ENCODE data around the gene RPL13.

GRCh38 chr16:89519881-89520280 lies 40.6 kb upstream of the RPL13 start:
- TF ChIP-seq GABPA (IDR thresholded peaks at IDR 0.05; ENCODE audit: borderline replicate concordance, insufficient read depth, low read length): no peak
- no peak for TF ChIP-seq CHD2 (IDR thresholded peaks at IDR 0.05; ENCODE audit: low read length)
- no peak for TF ChIP-seq CTCF (IDR thresholded peaks at IDR 0.05; ENCODE audit: control extremely low read depth in 1 of 3, insufficient read depth in 1 of 3, low read depth in 1 of 3, low read length in 3 of 3)
- no peak for TF ChIP-seq CHD1 (IDR thresholded peaks at IDR 0.05; ENCODE audit: low read depth, low read length)
- TF ChIP-seq YY1 (IDR thresholded peaks at IDR 0.05; ENCODE audit: low read depth, low read length): no peak
- TF ChIP-seq GTF2F1 (IDR thresholded peaks at IDR 0.05; ENCODE audit: borderline replicate concordance, low read depth, low read length): no peak
- TF ChIP-seq RFX5 (IDR thresholded peaks at IDR 0.05; ENCODE audit: borderline replicate concordance, low read depth, low read length): no peak
- TF ChIP-seq CEBPB (IDR thresholded peaks at IDR 0.05; ENCODE audit: low read depth, low read length): no peak
- TF ChIP-seq EGR1 (IDR thresholded peaks at IDR 0.05; ENCODE audit: borderline replicate concordance, low read depth, low read length): no peak

Measured in H1 (cell line).